ENCODE data around the gene HOXB3. TPM values are rescaled to one million over a fixed set of nuclear protein-coding genes. Genes with fewer than 3 reads are reported as not detected.

Gene HOXB3
- total RNA-seq, 6 donors from 2014 or later = 2.9 to 12.6 (median 7.9) TPM

DNA sequence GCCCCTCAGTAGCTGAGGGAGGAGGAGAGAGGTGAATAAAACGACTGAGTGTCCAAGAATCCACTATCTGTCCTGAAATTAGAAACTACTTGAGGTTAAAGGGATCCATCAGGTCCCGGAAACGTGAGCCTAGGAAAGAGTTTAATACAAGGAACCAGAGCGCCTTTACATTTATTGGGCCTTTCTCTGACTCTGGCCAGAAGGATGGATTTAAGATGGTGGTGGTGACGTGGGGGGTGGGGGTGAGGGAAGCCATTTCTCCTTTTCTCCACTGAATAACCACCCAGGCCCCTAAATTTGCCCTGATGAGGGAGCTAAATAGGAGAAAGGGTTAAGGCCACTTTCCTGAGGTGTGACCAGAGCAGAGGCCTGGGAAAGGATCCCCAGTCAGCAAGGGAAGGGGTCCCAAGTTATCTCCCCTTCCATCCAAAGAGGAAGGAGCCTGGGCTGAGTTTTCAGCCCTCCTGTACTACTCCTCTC lies 37.1 kb upstream of the HOXB3 start:
- DNase-seq = no peak
- no peak overlapping the region for H3K27ac ChIP-seq
- no peak overlapping the region for H3K4me3 ChIP-seq
- H3K36me3 ChIP-seq = no peaks in the 10 kb centered on the region
- peaks cover 24 to 27% (median 24%) of the 10 kb centered on the region in 4 donors for H3K4me1 ChIP-seq
- no peak for ATAC-seq (ENCODE audit: low FRiP score in 2 of 2)
- no peak for TF ChIP-seq EP300 (IDR thresholded peaks at IDR 0.05)
- no peak for TF ChIP-seq POLR2AphosphoS5 (IDR thresholded peaks at IDR 0.05)
- no peak for TF ChIP-seq POLR2A (IDR thresholded peaks at IDR 0.05)
- TF ChIP-seq, protein P1, sequence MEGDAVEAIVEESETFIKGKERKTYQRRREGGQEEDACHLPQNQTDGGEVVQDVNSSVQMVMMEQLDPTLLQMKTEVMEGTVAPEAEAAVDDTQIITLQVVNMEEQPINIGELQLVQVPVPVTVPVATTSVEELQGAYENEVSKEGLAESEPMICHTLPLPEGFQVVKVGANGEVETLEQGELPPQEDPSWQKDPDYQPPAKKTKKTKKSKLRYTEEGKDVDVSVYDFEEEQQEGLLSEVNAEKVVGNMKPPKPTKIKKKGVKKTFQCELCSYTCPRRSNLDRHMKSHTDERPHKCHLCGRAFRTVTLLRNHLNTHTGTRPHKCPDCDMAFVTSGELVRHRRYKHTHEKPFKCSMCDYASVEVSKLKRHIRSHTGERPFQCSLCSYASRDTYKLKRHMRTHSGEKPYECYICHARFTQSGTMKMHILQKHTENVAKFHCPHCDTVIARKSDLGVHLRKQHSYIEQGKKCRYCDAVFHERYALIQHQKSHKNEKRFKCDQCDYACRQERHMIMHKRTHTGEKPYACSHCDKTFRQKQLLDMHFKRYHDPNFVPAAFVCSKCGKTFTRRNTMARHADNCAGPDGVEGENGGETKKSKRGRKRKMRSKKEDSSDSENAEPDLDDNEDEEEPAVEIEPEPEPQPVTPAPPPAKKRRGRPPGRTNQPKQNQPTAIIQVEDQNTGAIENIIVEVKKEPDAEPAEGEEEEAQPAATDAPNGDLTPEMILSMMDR (IDR thresholded peaks at IDR 0.05) = no peak
- H3K9me3 ChIP-seq = no peaks in the 10 kb centered on the region
- H3K27me3 ChIP-seq = peaks cover 3 to 83% (median 64%) of the 10 kb centered on the region in 4 donors
- 14 to 27% methylated on average over 5 of the region's 5 CpGs for WGBS, 2 donors

DNA sequence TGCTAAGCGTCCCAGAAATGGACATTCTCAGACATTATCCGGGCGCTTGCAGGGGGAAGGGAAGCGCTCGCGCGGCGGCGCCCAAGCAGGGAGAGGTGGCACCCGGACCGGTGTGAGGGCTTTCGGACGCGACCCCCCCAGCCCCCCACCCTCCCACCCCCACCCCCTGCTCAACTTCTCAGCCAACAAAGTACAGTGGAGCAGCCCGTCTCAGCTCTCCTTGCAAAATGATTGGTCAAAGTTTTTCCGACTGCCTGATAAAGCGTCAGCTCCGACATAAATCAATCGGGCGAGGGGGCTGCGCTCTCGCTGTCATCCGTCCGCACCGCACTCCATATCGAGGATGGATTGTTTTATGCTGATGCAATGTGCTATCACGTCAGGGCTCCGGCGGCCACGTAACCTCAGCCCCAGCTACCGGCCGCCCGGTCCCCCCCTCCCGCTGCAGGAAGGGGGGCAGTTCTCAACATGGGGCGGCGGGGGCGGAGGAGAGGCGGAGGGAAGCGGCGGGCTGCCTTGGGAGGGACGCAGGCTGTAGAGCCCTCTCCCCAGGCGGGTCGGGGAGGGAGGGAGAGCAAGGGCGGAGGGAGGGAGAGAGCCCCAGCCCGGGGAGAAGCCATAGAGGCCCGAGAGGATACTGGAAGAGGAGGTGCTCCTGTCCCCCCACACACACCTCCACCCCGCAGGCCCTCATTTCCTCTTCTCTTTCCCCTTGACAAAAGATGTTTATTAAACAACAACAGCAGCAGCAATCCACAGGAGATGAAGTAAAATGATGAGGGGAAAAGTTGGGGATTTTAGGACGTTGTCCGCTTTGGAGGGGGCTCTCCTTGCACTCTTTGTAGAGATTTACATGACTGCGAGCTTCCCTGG lies 36.4 kb upstream of the HOXB3 start, which contains the start of gene HOXB9:
HOXB9 (minus strand) TSS at position 114 of the 873 bp plus-strand sequence; CDS start at position 25, 89 bp downstream.
- Histone ChIP-seq H3K4me1 (peaks cover 24 to 27% (median 24%) of the 10 kb centered on the region in 4 donors), H3K27me3 (peaks cover 3 to 86% (median 64%) of the 10 kb centered on the region in 4 donors), H3K9me3 (no peaks in the 10 kb centered on the region), H3K36me3 (no peaks in the 10 kb centered on the region), H3K4me3 (peak within 1 kb of the TSS in 3 of 4 donors; percentile 22 to 42 (median 38)), H3K27ac (no peak within 1 kb of the TSS)
- ATAC-seq (ENCODE audit: low FRiP score in 2 of 2) = peak in 1 of 2 donors; percentile 3
- peak in 1 of 2 donors; percentile 74 for DNase-seq
- whole genome bisulfite sequencing, 2 donors = 7 to 8% methylated on average over 10 to 22 of the region's 50 CpGs
- TF ChIP-seq, protein P1 (IDR thresholded peaks at IDR 0.05) = no peak
- TF ChIP-seq POLR2AphosphoS5 (IDR thresholded peaks at IDR 0.05) (no peak), EP300 (IDR thresholded peaks at IDR 0.05) (no peak), POLR2A (IDR thresholded peaks at IDR 0.05) (no peak)

DNA sequence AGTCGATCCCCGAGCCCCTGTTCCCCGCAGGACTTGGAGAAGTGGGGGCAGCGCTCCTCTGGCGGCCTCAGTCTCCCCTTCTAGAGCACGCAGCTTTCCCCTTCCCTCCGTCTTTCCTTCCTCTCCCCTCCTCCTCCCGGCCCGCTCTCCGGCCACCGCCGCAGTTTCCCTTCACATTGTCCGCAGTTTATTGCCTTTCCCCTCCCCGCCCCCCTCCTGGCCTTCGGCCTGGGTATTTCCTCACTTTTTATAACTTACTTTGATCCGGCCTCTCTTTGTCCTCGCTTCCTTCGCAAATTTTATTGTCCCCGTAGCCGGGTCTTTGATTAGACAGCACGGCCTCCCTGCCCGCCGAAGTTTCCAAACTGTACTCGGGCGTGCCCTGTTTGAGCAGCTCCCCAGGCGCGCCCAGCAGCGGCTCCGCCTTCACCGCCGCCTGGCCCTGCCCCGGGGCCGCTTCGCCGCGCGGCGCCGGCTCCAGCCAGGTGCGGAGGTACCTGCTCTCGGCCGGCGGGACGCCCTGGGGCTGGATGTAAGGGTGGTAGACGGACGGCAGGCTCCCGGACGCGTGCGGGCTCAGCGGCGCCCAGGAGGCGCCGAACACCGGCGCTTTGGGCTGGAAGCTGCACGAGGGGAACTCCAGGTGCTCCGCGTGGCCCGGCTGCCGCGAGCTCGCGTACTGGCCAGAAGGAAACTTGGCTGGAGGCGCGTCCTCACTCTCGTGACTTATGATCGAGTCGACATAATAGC lies 35.6 kb upstream of the HOXB3 start:
- no peaks in the 10 kb centered on the region for H3K36me3 ChIP-seq
- H3K27me3 ChIP-seq = peaks cover 6 to 86% (median 60%) of the 10 kb centered on the region in 4 donors
- peaks cover 24 to 27% (median 24%) of the 10 kb centered on the region in 4 donors for H3K4me1 ChIP-seq
- ATAC-seq (ENCODE audit: low FRiP score in 2 of 2) (peak in 1 of 2 donors; percentile 71), DNase-seq (peak in 1 of 2 donors; percentile 89)
- no peak overlapping the region for H3K27ac ChIP-seq
- H3K9me3 ChIP-seq = no peaks in the 10 kb centered on the region
- 1 to 2% methylated on average over 33 to 61 of the region's 69 CpGs for WGBS, 2 donors
- peak overlapping the region in 3 of 4 donors; percentile 22 to 42 (median 38) for H3K4me3 ChIP-seq
- TF ChIP-seq, protein P1 (IDR thresholded peaks at IDR 0.05) = no peak
- TF ChIP-seq EP300 (IDR thresholded peaks at IDR 0.05) (no peak), POLR2A (IDR thresholded peaks at IDR 0.05) (no peak), POLR2AphosphoS5 (IDR thresholded peaks at IDR 0.05) (no peak)

DNA sequence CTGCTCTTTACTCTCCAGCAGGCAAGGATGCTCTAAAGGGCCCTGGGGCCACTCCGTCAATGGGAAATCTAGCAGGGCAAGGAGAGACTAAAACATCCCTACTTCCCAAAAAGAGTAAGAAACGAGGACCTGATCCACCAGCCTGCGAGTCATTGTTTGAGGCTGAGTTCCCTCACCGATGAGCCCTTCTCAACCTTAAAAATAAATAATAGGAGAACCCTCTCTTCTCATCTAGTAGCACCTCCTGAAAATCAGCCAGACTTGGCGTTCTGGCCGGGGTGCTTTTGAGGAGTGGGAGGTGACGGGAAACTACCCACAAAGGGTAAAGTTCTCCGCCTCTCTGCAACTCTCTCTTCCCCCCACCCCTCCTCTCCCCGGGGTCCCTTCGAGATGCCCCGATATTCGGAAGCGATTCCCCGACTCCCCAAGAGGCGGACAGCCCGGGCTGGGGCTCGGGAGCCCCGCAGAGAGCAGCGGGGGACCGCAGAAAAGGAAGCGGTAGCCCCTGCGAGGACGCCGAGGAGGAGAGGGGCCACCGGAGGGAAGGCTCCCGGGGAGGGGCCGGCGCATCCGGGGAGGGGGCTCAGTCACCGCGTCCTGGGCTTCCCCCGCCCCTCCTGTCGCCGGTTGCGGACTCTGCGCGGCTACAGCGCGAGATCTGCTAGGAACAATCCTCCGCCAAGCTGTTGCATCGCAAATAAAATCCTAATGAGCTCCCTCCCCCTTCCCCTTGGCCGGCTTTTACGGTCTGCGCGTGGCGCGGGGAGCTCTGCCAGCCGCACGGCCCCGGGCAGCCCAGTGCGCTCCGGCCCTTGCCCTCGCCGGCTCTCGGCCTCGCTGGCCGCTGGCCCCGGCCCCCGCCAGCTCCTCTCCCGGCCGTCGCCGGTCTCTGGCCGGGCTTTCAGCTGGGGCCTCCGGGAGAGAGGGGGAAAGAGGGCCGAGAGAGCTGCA lies 34.8 kb upstream of the HOXB3 start:
- Histone ChIP-seq H3K4me3 (peak overlapping the region in 3 of 4 donors; percentile 22 to 42 (median 38)), H3K9me3 (no peaks in the 10 kb centered on the region)
- 4 to 11% methylated on average over 5 to 63 of the region's 66 CpGs for WGBS, 2 donors

More for the DNA sequence above, 34.8 kb upstream of the HOXB3 start:
- Histone ChIP-seq H3K36me3 (no peaks in the 10 kb centered on the region), H3K27ac (no peak overlapping the region), H3K4me1 (peaks cover 24 to 27% (median 24%) of the 10 kb centered on the region in 4 donors), H3K27me3 (peaks cover 6 to 89% (median 59%) of the 10 kb centered on the region in 4 donors)
- DNase-seq (peak in 1 of 2 donors; percentile 79), ATAC-seq (ENCODE audit: low FRiP score in 2 of 2) (peak in 1 of 2 donors; percentile 44)
- TF ChIP-seq EP300 (IDR thresholded peaks at IDR 0.05) (no peak), POLR2A (IDR thresholded peaks at IDR 0.05) (no peak), POLR2AphosphoS5 (IDR thresholded peaks at IDR 0.05) (no peak)
- TF ChIP-seq, protein P1 (IDR thresholded peaks at IDR 0.05) = no peak

All from upper lobe of left lung (tissue), 6 donors.